ENCODE measurements around the gene PABPN1L.

Gene PABPN1L

DNA sequence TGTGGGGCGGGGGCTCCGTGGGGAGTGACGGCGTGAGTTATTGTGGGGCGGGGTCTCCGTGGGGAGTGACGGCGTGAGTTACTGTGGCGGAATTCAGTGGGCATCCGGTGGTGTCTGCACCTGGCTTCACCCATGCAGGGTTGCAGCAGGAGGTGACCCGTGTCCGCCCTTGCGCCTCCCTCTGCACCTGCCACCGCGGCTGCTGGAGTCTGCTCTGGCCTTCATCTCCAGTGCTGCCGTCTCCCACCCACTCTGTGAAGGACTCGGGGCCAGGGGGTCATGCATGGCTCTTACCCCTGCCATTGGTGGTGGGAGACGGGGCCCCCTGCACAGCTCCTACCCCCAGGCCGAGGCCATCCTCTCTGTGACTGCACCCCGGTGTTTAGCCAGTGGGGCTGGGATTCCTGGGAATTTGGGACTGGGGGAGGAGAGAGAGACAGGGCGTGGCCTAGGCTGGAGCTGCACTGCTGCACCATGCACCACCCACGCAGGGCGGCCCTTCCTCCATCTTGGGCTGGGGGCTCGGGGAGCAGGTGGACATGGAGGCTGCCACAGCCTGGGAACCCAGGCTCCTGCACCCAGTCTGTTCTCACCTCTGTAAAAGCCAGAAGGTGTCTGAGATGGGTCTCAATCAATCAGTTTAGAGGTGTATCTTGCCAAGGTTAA is 1.3 kb upstream of the PABPN1L start:
- no peak for DNase-seq

DNA sequence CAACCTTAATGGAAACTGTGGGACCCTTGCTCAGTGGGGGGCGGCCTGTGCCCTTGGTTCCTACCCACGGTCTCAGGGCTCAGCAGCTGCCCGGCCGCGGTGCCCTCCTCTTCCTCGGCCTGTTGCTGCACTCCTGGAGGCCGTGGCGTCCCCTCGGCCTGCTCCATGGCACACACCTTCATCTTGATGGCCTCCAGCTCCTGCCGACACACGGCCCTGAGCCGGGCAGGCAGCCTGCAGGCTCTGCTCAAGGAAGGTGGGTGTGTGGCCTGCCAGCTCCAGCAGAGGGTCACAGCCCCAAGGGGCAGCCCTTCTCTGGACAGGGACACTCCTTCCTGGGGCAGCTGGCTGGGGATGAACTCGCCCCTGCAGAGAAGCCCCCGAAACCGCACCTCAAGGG is 718 bp downstream of the PABPN1L start:
- no peak for DNase-seq

DNA sequence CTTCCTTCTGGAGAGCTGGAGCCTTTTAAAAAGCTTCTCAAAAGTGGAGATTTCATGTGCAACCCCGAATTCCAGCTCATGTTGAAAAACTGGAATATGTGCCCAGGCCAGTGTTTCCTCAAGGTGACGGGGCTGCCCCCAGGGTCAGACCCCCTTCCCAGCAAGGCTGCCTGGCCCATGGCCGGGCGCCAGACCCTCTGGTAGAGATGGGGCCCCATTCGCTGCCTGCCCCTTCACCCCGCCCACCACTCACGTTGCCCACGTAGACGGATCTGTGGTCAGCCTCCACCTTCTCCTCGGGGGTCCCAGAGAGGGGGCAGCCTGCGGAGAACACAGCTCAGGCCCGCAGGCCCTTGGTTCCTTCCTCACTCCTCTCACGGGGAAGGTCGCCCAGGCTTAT is 1.1 kb downstream of the PABPN1L start:
- DNase-seq, result no peak

DNA sequence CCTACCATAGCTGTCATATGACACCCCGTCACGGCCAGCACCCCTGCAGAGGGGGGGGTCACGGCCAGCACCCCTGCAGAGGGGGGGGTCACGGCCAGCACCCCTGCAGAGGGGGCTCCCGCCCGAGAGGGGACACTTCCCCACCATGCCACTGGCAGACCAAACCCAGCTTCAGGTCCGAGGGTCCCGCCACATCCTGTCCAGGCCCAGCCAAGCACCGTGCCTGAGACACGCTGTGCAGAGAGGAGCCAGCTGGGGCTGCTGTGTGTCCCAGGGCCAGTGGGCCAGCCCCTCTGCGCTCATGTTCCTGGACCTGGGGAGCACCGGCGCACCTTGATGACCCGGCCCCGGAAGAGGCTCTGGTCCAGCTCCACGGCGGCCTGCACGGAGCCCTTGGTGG is 1.9 kb downstream of the PABPN1L start:
- no peak for DNase-seq

DNA sequence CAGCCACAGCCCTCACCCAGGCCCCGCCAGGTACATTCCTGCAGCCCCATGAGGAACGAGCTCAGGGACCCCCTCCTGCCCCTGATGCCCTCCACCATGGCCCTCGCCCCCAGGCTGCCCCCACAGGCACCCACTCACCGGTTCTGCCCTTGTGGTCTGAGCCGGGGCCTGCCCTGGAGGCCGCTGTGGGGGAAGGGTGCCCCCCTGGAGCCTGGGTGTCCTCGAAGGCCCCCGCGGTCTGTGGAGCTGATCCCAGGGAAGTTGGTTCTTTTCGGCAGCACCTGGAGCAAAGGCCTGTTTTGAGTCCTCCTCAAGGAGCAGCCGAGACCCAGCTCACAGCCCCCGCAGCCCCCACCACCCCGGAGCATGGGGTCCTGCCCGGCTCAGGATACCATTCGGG is 2.4 kb downstream of the PABPN1L start:
- no peak for DNase-seq

DNA sequence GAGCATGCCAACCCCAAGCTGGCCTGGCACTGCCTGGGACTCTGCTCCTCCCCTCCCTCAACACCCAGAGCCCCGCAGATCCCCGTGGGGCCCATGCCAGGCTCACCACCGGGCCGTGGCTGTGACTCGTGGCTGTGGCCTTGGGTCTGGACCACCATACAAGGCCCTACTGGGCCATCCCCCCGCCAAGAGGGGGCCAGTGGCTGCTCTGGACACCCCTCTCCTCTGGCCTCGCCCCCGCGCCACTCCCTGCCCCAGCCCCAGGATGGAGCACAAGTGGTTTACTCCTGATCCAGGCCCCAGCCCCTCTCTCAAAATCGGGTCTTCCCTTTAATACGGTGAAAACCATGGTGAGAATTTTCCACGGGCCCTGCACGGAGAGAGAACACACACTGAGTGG is 3.0 kb downstream of the PABPN1L start:
- no peak for DNase-seq

DNA sequence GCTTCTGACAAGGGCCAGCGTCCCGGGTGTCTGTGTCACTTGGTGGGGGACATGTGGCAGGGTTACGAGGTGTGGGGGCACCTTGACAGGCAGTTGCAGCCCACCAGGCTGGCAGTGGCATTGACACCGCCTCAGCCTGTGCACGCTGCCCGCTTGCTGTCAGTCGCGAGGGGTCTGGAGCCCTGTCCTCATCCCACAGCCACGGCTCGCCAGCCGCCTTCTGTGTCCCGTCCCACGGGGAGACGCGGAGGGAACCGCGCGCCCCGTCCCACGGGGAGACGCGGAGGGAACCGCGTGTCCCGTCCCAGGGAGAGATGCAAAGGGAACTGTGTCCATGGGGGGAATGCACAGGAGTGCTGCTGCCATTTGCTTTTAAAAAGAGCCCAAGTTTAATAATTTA is 3.5 kb downstream of the PABPN1L start:
- DNase-seq, result no peak

DNA sequence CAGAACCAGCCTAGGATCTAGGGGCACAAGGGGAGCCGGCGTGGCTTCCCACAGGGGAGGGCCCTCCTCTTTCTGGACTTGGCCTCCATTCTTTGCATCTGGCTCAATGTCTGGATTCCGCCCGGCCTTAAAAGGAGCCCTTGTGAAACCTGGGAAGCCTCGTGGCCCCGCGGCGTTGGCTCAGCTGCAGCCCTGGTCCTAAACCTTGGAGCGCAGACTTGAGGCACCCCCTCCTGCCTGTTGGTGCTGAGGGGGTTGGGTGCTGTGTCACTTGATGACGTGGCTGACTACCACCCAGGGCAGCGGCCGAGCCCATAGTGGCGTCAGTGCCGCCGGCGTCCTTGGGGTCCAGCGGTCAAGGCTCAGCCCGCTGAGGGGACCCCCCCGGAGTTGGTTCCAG is 5.1 kb downstream of the PABPN1L start:
- no peak for DNase-seq

DNA sequence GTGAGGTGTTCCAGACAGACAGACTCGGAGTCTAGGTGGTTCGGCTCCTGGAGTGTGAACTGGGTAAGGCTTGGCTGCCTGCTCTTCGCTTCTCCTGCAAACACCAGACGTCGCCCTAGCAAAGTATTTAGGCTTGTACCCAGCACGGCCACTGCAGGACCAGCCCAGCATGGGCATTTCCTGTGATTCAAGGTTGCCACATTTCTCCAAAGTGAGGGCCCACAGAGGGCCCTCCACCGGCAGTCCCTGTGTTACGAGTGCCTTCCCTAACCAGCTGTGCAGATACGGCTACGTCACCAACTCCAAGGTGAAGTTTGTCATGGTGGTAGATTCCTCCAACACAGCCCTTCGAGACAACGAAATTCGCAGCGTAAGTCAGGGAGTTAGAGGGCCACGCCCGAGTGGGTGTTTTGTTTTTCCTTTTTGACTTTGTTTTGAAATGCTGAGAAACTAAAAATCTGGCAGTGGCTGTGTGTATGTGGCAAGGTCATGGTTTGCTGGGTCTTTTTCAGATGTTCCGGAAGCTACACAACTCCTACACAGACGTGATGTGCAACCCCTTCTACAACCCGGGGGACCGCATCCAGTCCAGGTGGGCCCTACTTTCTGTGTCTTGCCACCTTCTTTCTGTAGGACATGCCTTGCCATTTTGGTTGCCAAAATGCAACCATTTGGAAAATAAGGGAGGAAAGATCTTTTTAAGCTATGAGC is 6.9 kb downstream of the PABPN1L start:
- DNase-seq, result no peak

DNA sequence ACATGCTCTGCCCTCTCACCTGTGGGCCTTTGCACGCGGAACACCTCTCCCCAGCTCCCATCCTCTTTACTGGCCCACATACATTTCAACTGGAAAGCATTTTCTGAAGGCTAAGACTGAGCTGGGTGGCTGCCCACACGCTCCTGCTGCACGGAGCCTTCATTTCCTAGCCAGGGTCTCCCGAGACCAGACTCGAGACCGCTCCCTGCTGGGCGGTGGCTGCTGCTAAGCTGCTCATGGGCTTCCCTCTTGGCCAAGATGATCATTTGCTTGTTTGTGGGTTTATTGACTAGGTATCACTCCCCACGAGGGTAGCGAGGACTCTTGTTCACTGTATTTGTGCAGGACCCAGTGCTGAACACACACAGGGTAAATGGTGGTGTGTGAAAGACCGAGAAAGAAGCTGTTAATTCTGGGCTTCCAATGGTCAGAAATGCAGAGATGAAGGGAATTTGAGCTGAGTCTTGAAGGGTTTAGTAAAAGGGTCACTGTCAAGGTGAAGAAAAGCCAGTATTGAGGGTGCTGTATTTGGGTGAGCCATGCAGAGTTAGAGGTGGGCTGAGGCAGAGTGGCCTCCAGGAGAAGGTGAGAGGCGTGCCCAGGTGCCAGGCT is 8.6 kb downstream of the PABPN1L start:
- peak; percentile 75 for DNase-seq

DNA sequence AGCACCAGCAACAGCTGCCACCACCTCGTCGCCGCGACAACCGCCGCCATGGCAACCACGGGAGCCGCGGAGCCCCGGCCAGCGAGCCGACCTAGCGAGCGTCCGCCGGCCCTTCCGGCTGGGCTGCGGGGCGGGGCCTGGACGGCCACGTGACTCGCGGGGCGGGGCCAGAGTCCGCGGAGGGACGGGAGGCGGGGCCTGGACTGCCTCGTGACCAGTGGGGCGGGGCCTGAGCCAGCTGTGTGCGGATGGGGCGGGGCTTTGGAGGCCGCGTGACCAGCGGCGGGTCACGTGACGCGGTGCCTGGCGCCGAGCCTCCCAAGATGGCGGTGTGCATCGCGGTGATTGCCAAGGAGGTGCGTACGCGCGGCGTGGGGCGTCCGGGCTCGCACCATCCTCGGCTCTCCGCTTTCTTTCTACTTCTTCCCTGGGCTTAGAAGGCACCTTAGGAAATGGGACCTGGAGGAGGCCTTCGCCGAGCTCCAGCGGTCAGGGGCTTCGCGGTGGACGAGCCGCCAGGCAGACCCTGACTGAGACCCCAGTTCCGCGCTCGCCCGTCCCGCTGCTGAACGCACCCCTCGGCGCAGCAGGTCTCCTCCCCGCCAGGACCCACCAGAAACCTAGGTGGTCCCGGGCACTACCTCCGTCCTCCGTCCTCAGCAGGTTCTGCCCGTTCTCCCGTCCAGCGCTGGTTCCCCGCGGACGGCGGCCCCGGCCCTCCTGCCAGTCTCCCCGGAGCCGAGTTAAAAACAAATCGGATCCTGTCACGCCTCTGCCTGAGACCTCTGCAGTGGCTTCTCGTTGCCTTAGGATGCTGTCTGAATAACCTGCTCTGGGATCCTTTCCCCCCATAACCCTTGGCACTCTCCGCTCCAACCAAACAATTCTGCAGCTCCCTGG is 9.4 kb downstream of the PABPN1L start, which contains the start of the genes GALNS and TRAPPC2L:
Gene GALNS, minus strand, starts transcription at position 120 of the 900 bp plus-strand sequence. Its CDS starts 70 bp downstream, at position 50.
Gene TRAPPC2L, plus strand, starts transcription at position 300 of the 900 bp plus-strand sequence. Its CDS starts 24 bp downstream, at position 324.
- peak; percentile 97 for DNase-seq

DNA sequence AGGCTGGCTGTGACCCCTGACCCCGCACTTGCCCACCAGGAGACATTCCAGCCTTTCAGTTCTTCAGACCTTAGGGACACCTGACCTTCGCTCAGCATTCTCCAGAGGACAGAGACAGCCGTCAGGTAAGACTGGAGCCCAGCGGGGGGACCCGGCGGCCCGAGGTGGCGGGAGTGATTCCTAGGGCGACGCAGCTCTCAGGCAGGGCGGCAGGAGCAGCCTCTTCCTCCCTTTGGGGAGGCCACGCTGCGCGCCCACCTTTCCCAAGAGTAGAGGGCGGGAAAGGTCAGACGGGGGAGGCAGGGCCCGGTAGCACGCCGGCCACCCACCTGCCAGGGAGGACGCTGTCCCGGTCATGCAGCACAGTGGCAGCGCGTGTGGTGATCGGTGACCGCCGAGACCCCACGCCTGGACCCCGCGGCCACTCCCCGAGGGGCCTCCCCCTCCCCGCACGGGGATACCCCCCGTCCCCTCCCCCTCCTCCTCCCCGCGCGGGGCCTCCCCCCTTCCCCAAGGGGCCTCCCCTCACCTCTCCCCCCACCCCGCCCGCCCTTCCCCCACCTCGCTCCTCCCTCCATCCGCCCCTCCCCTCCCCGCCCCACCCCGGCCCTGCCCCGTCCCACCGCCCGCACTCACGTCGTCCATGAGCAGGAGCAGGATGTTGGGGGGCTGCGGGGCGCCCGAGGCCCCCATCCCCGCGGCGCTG is 10.2 kb downstream of the PABPN1L start:
- peak; percentile 51 for DNase-seq

DNA sequence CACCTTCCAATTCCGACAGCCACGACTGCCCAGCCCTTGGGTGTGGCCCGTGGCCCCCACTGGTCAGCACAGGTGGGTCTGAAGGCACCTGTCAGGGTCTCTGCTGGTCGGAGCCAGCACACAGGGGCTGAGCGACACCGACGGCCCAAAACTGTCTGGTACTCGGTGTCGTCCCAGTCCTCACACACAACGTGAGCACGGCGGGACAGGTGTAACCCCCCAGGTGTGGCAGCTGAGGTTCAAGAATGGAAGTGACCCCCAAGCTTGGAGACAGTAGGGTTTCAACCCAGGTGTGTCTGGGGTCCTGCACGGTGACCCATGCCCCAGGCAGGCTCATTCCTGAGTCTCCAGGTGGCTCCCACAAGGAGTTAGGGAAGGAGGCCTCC is 10.7 kb downstream of the PABPN1L start:
- DNase-seq, result no peak

DNA sequence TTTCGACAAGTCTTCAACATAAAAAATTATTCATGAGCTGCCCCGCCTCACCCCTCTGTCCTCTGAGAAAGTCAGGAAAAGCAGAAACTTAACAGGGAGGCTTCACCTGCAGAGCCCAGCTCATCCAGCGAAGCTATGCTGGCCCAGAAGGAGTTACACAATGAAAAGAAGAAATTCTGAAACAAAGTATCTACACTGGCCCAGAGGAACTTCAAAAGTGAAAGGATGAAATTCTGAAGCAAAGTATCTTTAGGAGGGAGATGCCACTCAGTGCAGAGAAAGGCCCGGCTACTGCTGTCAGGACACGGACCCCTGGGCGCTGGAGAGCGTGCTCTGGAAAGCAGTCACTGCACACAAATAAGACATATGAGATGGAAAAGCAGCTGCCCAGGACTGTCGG is 11.3 kb downstream of the PABPN1L start:
- no peak for DNase-seq

DNA sequence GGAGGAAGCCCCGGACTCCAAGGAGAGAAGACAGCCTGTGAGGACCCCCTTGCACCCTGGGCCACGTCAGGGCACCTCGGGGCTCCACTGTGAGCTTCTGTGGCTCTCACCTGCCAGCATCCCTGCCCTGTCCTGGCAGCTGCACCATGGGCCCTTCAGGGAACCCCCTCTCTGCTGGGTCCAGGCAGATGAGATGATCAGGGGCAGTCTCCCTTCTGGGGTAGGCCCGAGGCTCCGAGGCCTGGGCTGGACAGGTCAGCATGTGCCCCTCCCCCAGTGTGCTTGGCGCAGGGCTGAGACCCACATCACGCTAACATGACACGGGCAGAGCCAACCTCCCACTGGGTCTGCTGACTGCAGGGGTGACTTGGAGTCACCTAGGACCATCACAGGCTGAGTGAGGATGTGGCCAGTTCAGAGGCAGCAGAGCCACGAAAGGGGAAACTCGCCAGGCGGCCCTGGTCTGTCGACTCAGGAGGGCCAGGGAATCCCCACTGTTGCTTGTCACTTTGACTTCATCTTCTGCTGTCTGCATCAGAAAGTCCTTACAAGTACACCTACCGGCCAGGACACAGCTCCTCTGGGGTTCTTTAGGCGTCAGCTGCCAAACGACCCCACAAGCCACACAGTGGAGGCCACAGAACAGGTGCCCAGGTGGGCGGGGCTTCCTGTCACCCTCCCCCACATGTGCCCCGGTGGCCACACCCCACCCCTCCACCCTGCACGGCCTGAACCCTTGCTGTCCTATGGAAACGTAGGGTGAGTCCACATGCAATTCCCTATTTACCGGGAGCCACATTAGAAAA is 12.0 kb downstream of the PABPN1L start:
- no peak for DNase-seq

DNA sequence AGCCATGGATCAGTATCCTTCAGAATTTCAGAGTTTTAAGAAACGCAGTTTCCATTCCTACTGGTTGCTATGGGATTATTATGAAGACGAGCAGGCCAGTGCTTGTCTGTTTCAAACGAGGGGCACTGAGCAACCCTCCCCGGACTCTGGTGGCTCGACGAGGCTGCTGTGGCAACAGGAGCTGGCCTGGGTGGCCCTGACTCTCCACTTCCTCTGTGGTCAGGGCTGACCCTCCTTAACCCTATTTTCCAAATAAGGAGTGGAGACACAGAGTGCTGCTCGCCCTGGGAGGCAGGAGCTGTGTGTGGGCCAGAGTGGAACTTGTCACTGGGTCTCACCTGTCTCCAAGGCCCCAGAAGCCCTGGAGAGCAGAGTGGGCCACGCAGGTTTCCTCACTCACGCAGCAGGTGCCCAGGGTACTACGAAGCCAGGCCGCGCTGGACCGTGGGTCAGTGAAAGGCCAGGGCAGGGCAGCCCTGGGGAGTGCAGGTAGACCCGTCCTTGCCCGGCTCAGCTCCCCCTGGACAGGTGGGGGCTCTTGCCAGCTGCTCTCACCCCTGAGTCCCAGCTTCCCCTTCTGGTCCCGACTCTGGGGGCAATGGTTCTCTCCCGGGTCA is 13.0 kb downstream of the PABPN1L start:
- DNase-seq, result no peak

DNA sequence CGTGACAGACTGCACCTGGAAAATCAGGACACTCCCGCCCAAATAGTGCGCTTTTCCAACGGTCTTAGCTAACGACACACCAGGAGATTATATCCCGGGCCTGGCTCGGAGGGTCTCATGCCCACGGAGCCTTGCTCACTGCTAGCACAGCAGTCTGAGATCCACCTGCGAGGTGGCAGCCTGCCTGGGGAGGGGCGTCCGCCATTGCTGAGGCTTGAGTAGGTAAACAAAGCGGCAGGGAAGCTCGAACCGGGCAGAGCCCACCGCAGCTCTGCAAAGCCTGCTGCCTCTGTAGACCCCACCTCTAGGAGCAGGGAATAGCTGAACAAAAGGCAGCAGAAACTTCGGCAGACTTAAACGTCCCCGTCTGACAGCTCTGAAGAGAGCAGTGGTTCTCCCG is 14.8 kb downstream of the PABPN1L start:
- no peak for DNase-seq

DNA sequence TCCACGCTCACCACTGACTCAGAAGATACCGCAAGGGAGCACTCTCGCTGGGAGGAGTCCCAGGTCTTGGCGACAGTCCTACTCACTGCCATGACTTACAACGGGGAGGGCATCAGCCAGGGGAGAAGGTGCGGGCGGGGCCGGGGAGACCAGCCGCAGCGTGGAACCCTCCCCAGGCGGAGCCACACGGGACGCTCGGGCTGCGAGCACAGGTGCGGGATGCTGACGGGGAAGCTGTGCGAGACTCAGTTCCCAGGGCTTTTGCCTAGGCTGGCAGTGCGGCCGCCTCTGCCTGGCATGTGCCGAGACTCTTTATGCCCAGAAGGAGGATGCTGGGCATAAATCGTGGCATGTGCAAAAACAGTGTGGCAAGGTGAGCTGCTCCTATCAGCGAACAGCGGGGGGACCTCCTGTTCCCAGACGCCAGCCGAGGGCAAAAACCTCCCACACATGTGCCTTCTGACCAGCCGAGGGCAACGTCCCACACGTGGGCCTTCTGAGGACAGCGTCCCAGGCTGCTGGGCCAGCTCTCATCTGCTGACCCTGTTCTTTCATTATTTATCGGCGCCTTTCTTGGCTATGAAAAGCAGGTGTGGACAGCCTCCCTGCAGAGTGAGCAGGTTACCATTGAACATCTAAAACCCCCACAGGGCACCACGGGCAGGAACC is 15.8 kb downstream of the PABPN1L start:
- no peak for DNase-seq

DNA sequence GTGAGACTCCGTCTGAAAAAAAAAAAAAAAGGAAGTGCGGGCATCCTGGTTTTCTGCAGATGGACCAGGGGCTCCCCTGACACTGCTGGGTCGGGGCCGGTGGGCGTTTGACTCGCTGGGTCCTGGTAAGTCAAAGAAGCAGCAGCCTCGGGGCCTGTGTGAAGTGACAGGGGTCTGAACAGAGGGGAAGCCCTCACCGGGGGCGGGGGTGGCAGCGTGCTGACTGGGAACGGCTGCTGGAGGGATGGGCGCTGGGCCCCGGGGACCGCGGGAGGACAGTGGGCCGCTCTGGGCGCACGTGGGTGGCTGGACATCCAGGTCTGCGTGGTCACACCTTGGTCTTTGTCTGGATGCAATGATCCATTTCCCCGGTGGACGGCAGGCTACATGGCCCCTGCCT is 17.9 kb downstream of the PABPN1L start:
- DNase-seq, result no peak

DNA sequence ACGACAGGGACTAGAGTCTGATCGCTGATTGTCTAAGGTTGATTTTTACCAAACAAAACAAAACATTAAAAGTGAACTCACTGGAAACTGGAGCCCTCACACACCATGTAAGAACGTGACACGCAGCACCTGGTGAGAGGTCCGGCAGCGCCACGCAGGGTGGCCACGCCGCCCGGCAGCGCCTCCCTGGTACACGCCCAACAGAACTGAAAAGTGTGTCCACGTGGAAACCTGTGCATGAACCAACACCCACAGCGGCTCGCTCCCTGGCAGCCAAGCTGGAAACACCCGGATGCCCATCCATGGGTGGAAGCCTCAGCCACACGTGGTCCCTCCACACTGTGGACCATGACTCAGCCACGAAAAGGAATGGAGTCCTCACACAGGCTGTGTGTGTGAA is 18.8 kb downstream of the PABPN1L start:
- DNase-seq, result no peak

DNA sequence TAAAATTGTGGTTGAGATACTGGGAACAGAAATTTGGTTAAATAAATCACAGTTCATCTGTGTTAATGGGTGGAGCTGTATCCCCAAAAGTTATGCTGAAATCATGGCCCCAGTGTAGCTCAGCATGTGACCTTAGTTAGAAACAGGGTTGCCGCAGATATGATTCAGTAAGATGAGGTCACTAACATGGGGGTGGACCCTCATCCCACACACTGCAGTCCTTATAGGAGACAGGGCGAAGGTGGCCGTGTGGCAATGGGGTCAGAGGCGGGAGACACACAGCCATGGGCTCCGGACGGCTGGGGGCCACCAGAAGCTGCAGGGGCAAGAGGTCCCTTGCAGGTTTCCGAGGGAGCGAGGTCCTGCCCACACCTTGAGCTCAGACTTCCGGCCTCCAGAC is 20.4 kb downstream of the PABPN1L start:
- no peak for DNase-seq

Measured in stimulated activated naive CD4-positive, alpha-beta T cell treated with Interleukin-2 at 50 U/mL for 16 hours (primary cell).